AG09309 (cell line): ENCODE data around the gene FOXP1.
"Not testable (repeated sequence)": the region's sequence is repeated elsewhere in the genome, so short reads cannot be mapped to it uniquely, and the experiment has no call there.

Experiments used
- DNase-seq: peaks from one replicate; pipeline ENCODE4 v3.0.0-alpha.2; 2010; ENCODE audit warnings: low read depth
- H3K4me3 ChIP-seq: 2 replicates; pipeline ENCODE4 v1.5.1; 2011; ENCODE audit warnings: mild to moderate bottlenecking, low read depth, low read length, moderate library complexity; ENCODE audit not compliant: control insufficient read depth
- CTCF ChIP-seq: IDR thresholded peaks from 2 replicates; pipeline ENCODE4 v1.5.1; 2011; ENCODE audit warnings: mild to moderate bottlenecking, low read depth, low read length, inconsistent platforms; ENCODE audit not compliant: insufficient read depth, control insufficient read depth; ENCODE audit errors: missing control alignments

The FOXP1 gene

GRCh38 chr3:71022551-71023335 is 560.8 kb downstream of the FOXP1 start:
- peak; percentile 19 for TF ChIP-seq CTCF
- no peak for DNase-seq
- no peak overlapping the region for H3K4me3 ChIP-seq

GRCh38 chr3:71018799-71019198 is 564.7 kb downstream of the FOXP1 start:
- no peak overlapping the region for H3K4me3 ChIP-seq
- no peak for TF ChIP-seq CTCF
- no peak for DNase-seq

- no peak for DNase-seq
- no peak for TF ChIP-seq CTCF
- H3K4me3 ChIP-seq = no peak overlapping the region
Observed at GRCh38 chr3:71016178-71016845, 567.2 kb downstream of the FOXP1 start.

- not testable (repeated sequence) for DNase-seq, H3K4me3 ChIP-seq
Observed at GRCh38 chr3:71014616-71015015, 568.9 kb downstream of the FOXP1 start.

GRCh38 chr3:71012971-71013370 is 570.6 kb downstream of the FOXP1 start:
- no peak for TF ChIP-seq CTCF
- H3K4me3 ChIP-seq = no peak overlapping the region
- DNase-seq = no peak

GRCh38 chr3:71011565-71012287 is 571.8 kb downstream of the FOXP1 start:
- H3K4me3 ChIP-seq = no peak overlapping the region
- no peak for TF ChIP-seq CTCF
- DNase-seq = no peak
